ENCODE results near the gene SLC4A7. TPM values are rescaled to one million over a fixed set of nuclear protein-coding genes. Genes with fewer than 3 reads are reported as not detected.

SLC4A7 gene
- total RNA-seq (2014; rRNA removed; shearing (Covaris generic)) = 93.8 and 109 TPM in 2 replicates

DNA sequence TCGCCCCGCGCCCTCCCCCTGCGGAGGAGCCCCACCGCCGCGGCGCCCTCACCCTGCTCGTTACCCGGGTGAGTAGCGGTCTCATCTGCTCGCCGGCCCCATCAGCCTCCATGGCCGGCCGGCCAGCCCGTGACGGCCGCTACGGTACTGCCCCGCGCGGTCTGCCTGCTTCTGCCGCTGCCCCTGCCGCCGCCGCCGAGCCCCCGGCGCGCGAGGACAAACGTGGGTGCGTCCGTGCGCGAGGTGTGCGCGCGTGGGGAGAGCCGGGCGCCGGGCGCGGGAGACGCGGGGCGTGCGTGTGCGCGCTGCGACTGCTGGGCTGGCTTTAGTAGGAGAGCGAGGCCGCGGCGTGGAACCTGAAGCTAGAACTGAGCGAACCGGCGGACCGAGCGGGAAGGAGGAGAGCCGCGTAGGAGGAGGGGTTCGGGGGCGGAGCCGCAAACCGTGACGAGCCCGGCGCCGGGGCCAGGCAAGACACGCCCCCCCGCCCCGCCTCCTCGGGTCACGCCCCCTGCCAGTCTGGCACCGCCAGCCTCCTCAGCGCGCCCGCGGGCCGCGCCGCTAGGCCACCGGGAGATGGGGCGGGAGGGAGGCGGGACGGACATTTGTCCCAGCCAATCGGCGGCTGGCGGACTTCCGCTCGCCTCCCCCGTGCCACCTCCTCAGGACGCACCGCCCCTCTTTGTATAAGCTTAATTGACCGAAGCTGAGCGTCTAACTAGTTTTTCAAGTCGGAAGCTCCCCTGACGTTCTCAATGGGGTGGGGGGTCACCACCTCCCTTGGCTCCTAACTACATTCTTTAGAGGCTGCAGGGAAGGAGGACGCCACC is at the start of gene SLC4A7:
SLC4A7 (minus strand) TSS at position 370 of the 830 bp plus-strand sequence; CDS start at position 112, 258 bp downstream.

DNA sequence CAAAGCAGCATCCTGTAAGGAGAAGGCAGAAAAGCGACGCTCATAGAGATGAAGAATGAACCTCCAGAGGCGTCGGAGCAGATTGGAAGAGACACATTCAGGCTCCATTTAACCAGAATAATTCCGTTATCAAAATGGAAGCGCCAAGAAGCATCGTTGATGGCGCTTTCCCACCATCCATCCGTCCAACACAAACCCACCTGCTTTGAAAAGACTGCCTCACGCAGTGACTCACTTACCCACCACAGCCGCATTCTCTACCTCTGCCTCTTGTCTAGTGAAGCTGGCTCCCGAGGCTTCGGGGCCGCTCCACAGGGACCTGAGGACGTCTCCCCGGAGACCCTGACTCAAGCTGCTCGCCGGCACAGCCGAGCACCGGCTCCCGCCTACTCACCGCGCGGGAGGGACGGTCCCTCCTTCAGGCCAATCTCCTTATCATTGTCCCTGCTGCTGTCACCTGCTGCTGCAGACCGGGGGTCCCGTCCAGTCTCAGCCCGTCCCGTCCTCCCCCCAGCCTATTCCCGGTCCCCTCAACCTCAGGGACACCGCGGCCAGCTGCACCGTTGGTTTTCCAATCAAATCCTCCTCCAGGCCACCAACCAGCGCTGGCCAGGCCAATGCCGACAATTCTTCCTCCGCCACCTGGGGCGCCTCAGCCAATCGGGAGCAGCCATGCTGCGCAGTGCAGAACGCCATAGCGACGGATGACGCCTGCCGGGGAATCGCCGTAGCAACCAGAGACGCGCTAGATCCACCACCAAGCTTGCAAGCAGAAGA is 115.2 kb downstream of the SLC4A7 start, which contains the start of gene NEK10:
NEK10 (minus strand) TSS at position 553 of the 777 bp plus-strand sequence. CDS start 16,501 bp downstream, outside the sequence.

Small RNA genes lying within 50 kb of the gene (small RNA-seq; reads per million reads assigned to genes)
- gene AC137675.1 = not detected
- gene RNU1-96P = not detected

Other genes starting within 250 kb of the SLC4A7 start
- 1.1 and 1.9 TPM in 2 replicates for gene NEK10, start 115.0 kb downstream of the SLC4A7 start, total RNA-seq (2014; rRNA removed; shearing (Covaris generic))
- gene EOMES, start 237.9 kb upstream of the SLC4A7 start, total RNA-seq (2014; rRNA removed; shearing (Covaris generic)) = 0.11 and 0.50 TPM in 2 replicates

Data from A375 (cell line).